Loucy (cell line): ENCODE data around the gene MAP6.

ENCODE experiments used
- CTCF ChIP-seq: fragments of 200-600 bp; sonication (generic); conservative IDR thresholded peaks from 2 replicates; pipeline ENCODE4 v1.5.1; 2014; ENCODE audit warnings: mild to moderate bottlenecking, antibody characterized with exemption, low read length
- EZH2phosphoT487 ChIP-seq: fragments of 200-600 bp; IDR thresholded peaks from 2 replicates; pipeline ENCODE4 v1.6.1; 2018; ENCODE audit warnings: antibody characterized with exemption, mild to moderate bottlenecking, moderate library complexity, borderline replicate concordance

- no peak for TF ChIP-seq CTCF
- TF ChIP-seq EZH2phosphoT487, result no peak
Measured at GRCh38 chr11:75589933-75590332, 78.9 kb downstream of the MAP6 start.
